ENCODE results near the gene UBQLNL. TPM values are rescaled to one million over a fixed set of nuclear protein-coding genes. Genes with fewer than 3 reads are reported as not detected.

UBQLNL gene
- not detected in 2 replicates for total RNA-seq

GRCh38 chr11:5516599-5516998 lies at the start of gene UBQLNL:
UBQLNL (minus strand) TSS chr11:5516699; CDS start chr11:5516441, 258 bp downstream.

GRCh38 chr11:5548440-5548839 lies 31.9 kb upstream of the UBQLNL start, which contains the start of gene OR52H1:
OR52H1 (minus strand) TSS chr11:5548540; CDS start chr11:5545505, 3,035 bp downstream.

GRCh38 chr11:5509803-5510202 lies 6.7 kb downstream of the UBQLNL start, which contains the start of gene UBQLN3:
UBQLN3 (minus strand) TSS chr11:5509957; CDS start chr11:5509558, 399 bp downstream.

GRCh38 chr11:5488385-5488784 lies 28.1 kb downstream of the UBQLNL start, which contains the start of gene OR52D1:
OR52D1 (plus strand) TSS chr11:5488685; CDS start chr11:5488707, 22 bp downstream.

Other genes with a start within 250 kb of the UBQLNL start
- not detected in 2 replicates for gene HBE1, start 246.8 kb downstream of the UBQLNL start, total RNA-seq
- gene OR51B4, start 214.8 kb downstream of the UBQLNL start, total RNA-seq = not detected in 2 replicates
- gene OR51B2, start 192.4 kb downstream of the UBQLNL start, total RNA-seq = not detected in 2 replicates
- gene OR51B5, start 173.2 kb downstream of the UBQLNL start, total RNA-seq = 0.09 TPM in 1 of 2 replicates, not detected in the other
- not detected in 2 replicates for gene OR51B6, start 165.2 kb downstream of the UBQLNL start, total RNA-seq
- gene OR51M1, start 132.9 kb downstream of the UBQLNL start, total RNA-seq = not detected in 2 replicates
- not detected in 2 replicates for gene OR51Q1, start 94.6 kb downstream of the UBQLNL start, total RNA-seq
- not detected in 2 replicates for gene OR51I1, start 75.2 kb downstream of the UBQLNL start, total RNA-seq
- not detected in 2 replicates for gene OR51I2, start 67.4 kb downstream of the UBQLNL start, total RNA-seq
- not detected in 2 replicates for gene OR52D1, start 28.0 kb downstream of the UBQLNL start, total RNA-seq
- 0.09 TPM in 1 of 2 replicates, not detected in the other for gene UBQLN3, start 6.7 kb downstream of the UBQLNL start, total RNA-seq
- 0.09 and 0.11 TPM in 2 replicates for gene OR52H1, start 31.8 kb upstream of the UBQLNL start, total RNA-seq
- not detected in 2 replicates for gene OR52B6, start 64.2 kb upstream of the UBQLNL start, total RNA-seq
- gene TRIM6, start 79.9 kb upstream of the UBQLNL start, total RNA-seq = 0.43 and 1.5 TPM in 2 replicates
- gene TRIM34, start 108.3 kb upstream of the UBQLNL start, total RNA-seq = 8.3 and 12.1 TPM in 2 replicates
- 54.8 and 60.8 TPM in 2 replicates for gene TRIM5, start 168.4 kb upstream of the UBQLNL start, total RNA-seq
- gene TRIM22, start 173.1 kb upstream of the UBQLNL start, total RNA-seq = 30.5 and 46.6 TPM in 2 replicates
- not detected in 2 replicates for gene OR56B1, start 219.7 kb upstream of the UBQLNL start, total RNA-seq
- not detected in 2 replicates for gene OR52N4, start 237.5 kb upstream of the UBQLNL start, total RNA-seq

Data from dermis lymphatic vessel endothelial cell (primary cell).